SH-SY5Y (cell line): ENCODE results near the gene SUPT20HL1.

Experiments
- GATA2 ChIP-seq: IDR thresholded peaks from 2 replicates; pipeline ENCODE4 v1.6.1; 2011; ENCODE audit warnings: mild to moderate bottlenecking, low read depth, low read length
- GATA3 ChIP-seq: IDR thresholded peaks from 2 replicates; pipeline ENCODE4 v1.6.1; 2011; ENCODE audit warnings: low read depth, mild to moderate bottlenecking, low read length, moderate library complexity

The SUPT20HL1 gene

GRCh38 chrX:24350217-24350616 lies 10.2 kb upstream of the SUPT20HL1 start:
- TF ChIP-seq GATA2 (no peak), GATA3 (no peak)

- TF ChIP-seq GATA3 (no peak), GATA2 (no peak)
These were observed 5.3 kb upstream of the SUPT20HL1 start for GRCh38 chrX:24355095-24355494.

GRCh38 chrX:24357106-24357505 lies 3.3 kb upstream of the SUPT20HL1 start:
- TF ChIP-seq GATA3 (no peak), GATA2 (no peak)

GRCh38 chrX:24364326-24364725 lies 3.9 kb downstream of the SUPT20HL1 start:
- no peak for TF ChIP-seq GATA3
- TF ChIP-seq GATA2 = no peak

- no peak for TF ChIP-seq GATA3
- no peak for TF ChIP-seq GATA2
These were observed 4.6 kb downstream of the SUPT20HL1 start for GRCh38 chrX:24364851-24365538.

- TF ChIP-seq GATA2 = no peak
These were observed 9.4 kb downstream of the SUPT20HL1 start for GRCh38 chrX:24369816-24370215.

GRCh38 chrX:24371391-24371972 lies 11.0 kb downstream of the SUPT20HL1 start:
- no peak for TF ChIP-seq GATA3
- no peak for TF ChIP-seq GATA2

GRCh38 chrX:24372021-24372763 lies 11.8 kb downstream of the SUPT20HL1 start:
- TF ChIP-seq GATA3 (no peak), GATA2 (no peak)

GRCh38 chrX:24375600-24376131 lies 15.2 kb downstream of the SUPT20HL1 start:
- TF ChIP-seq GATA3 = no peak
- no peak for TF ChIP-seq GATA2

- no peak for TF ChIP-seq GATA3
- TF ChIP-seq GATA2 = no peak
These were observed 16.0 kb downstream of the SUPT20HL1 start for GRCh38 chrX:24376403-24376802.

GRCh38 chrX:24377195-24377594 lies 16.8 kb downstream of the SUPT20HL1 start:
- TF ChIP-seq GATA3 = no peak
- no peak for TF ChIP-seq GATA2

GRCh38 chrX:24377911-24378468 lies 17.6 kb downstream of the SUPT20HL1 start:
- no peak for TF ChIP-seq GATA2
- no peak for TF ChIP-seq GATA3

- TF ChIP-seq GATA2 = no peak
- no peak for TF ChIP-seq GATA3
These were observed 18.3 kb downstream of the SUPT20HL1 start for GRCh38 chrX:24378706-24379105.
